SH-SY5Y (cell line): ENCODE measurements around the gene MRPL34.

Experiments
- GATA2 ChIP-seq: IDR thresholded peaks from 2 replicates; pipeline ENCODE4 v1.6.1; 2011; ENCODE audit warnings: mild to moderate bottlenecking, low read depth, low read length
- GATA3 ChIP-seq: IDR thresholded peaks from 2 replicates; pipeline ENCODE4 v1.6.1; 2011; ENCODE audit warnings: low read depth, mild to moderate bottlenecking, low read length, moderate library complexity

DNA sequence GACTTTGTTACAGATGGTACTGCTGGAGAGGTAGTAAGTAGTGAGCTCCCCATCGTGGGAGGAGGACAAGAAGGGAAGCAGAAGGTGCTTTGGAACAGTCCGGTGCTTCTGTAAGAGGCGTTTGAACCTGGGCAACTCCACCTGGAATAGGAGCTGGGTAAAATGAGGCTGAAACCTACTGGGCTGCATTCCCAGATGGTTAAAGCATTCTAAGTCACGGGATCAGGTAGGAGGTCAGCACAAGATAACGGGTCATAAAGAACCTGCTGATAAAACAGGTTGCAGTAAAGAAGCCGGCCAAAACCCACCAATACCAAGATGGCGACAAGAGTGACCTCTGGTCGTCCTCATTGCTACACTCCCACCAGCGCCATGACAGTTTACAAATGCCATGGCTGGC is 18.9 kb upstream of the MRPL34 start:
- TF ChIP-seq GATA3: no peak
- TF ChIP-seq GATA2: no peak
